NOMO-1 treated with dmso at 0.1 percent for 144 hours (cell line): ENCODE measurements around the gene SCO1.

Source experiments
- DNase-seq: peaks from one replicate; lab custom pipeline; 2025; ENCODE audit not compliant: unreplicated experiment; lab: John Stamatoyannopoulos, UW

The SCO1 gene

GRCh38 chr17:10657148-10657547 is 40.2 kb downstream of the SCO1 start, which contains the start of gene MYH3:
Gene MYH3, minus strand, starts transcription at chr17:10657309. Its CDS starts 2,245 bp downstream, at chr17:10655064.
- no peak for DNase-seq

- no peak for DNase-seq
Measured at GRCh38 chr17:10653987-10654386, 43.3 kb downstream of the SCO1 start.

DNA sequence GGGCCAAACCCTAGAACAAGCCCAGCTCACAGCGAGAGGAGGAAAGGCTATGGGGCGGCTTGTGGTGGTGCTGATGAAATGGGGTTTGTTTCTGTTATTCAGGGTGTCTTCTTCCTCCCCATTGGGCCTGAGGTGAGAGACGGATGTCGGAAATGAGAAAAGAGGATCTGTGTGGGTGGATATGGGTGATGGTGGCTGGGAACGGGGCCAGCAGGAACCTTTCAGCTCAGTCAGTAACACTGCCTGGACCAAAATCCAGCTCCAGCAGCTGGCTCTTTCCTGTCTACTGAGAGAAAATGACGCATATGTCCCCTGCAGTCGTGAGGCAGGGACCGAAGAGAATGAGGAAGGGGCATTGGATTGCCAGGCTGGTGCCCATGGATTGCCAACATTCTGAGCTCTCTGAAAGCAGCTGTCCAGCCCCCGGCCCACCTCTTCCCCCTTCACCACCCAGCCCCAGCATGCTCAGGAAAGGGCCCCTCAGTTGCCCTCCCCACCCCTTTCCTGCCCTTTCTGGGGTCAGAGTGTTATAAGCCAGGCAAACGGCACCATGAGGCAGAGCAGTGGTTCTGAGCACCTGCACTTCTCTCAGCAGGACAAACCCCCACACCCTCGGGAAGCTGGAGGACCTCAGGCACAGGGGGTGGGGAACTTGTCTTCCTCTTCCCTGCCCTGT is 44.2 kb downstream of the SCO1 start:
- DNase-seq: no peak

GRCh38 chr17:10651927-10652326 is 45.4 kb downstream of the SCO1 start:
- DNase-seq: no peak

GRCh38 chr17:10649602-10650001 is 47.7 kb downstream of the SCO1 start:
- DNase-seq: no peak

- DNase-seq: no peak
Measured at GRCh38 chr17:10648956-10649355, 48.4 kb downstream of the SCO1 start.

DNA sequence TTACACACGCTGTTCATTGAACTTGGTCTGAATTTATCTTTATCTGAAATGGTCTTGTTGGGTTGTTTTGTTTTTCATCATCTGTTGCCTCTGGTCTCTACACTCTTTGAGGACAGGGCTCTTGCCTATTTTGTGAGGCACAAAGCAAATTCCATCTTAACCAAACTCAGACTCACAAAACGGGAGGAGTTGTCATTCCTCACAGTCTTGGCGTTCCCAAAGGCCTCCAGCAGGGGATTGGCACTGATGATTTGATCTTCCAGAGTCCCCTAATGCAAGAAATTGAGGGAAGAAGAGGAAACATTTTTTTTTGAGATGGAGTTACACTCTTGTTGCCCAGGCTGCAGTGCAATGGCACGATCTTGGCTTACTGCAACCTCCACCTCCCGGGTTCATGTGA is 49.0 kb downstream of the SCO1 start:
- DNase-seq: no peak

DNA sequence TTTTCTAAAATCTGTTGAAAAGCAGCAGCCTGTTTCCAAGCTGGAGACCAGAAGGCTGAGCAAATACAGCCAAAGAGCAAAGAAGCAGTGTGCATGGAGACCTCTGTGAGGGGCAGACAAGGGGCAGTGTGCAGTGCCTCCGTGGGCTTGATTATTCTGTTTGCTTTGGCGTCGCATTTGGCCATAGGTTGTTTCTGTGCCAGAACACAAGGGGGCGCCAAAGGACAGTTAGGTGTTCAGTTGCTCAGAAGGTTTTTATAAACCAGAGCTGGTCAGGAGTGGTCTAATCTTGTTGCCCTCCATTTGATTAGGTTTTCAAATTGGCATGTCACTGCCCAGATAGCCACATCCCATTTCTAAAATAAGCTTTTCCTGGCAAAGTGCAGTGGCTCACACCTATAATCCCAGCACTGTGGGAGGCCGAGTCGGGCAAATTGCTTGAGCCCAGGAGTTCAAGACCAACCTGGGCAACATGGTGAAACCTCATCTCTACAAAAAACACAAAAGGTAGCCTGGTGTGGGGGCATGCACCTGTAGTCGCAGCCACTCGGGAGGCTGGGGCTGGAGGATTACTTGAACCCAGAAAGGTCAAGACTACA is 50.8 kb downstream of the SCO1 start:
- no peak for DNase-seq

DNA sequence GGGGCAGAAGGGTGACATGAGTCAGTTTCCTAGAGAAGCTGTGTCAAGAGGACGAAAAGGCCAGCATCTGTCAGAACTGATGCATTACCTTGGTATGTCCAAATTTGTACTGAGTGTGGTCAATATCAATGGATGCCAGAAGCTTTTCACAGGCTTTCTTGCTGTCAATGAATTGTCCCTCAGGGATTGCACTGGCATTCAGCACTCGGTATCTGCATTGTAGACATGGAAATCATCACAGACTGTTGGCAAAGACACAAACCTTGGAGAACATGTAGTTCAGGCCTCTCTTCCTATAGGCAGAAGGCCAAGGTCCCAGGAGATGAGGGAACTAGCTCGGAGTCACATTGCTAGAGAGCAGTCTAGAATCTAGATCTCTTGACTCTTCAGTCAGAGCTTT is 56.9 kb downstream of the SCO1 start:
- no peak for DNase-seq

- no peak for DNase-seq
Measured at GRCh38 chr17:10638151-10638550, 59.2 kb downstream of the SCO1 start.

- no peak for DNase-seq
Measured at GRCh38 chr17:10635290-10635689, 62.0 kb downstream of the SCO1 start.

DNA sequence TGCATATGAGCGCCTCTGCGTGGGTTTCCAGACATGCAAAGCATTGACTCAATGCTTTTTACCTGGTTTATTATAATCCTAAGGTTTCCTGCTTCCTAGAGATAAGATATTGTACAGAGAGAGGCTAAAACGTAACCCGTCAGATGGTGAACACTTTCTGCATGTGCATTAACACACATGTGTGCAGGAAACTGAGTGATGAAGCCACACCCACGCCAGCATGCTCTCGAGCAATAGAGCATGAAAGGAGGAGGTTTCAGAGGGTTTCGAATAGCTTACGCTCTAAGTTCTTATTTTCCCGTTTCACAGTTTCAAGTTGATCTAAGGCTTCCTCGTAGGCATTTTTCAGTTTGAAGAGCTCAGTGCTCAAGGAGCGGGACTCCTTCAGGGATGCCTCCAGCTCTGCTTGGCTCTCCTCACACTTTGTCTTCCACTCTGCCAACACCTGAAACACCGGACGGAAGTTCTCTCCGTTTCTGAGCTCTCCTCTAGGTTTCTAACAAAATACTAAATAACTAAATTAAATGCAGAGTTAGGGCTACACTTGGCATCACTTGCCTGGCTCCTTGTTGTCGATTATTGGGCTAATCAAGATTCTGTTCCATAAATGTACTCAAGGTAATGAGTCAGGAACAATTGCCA is 63.5 kb downstream of the SCO1 start:
- DNase-seq: no peak

GRCh38 chr17:10631701-10632100 is 65.6 kb downstream of the SCO1 start:
- DNase-seq: no peak

GRCh38 chr17:10631048-10631700 is 66.2 kb downstream of the SCO1 start:
- DNase-seq: no peak

GRCh38 chr17:10629706-10630105 is 67.6 kb downstream of the SCO1 start:
- DNase-seq: no peak

- DNase-seq: no peak
Measured at GRCh38 chr17:10628756-10629155, 68.6 kb downstream of the SCO1 start.

GRCh38 chr17:10626390-10626789 is 70.9 kb downstream of the SCO1 start:
- no peak for DNase-seq

- DNase-seq: no peak
Measured at GRCh38 chr17:10624969-10625368, 72.4 kb downstream of the SCO1 start.

DNA sequence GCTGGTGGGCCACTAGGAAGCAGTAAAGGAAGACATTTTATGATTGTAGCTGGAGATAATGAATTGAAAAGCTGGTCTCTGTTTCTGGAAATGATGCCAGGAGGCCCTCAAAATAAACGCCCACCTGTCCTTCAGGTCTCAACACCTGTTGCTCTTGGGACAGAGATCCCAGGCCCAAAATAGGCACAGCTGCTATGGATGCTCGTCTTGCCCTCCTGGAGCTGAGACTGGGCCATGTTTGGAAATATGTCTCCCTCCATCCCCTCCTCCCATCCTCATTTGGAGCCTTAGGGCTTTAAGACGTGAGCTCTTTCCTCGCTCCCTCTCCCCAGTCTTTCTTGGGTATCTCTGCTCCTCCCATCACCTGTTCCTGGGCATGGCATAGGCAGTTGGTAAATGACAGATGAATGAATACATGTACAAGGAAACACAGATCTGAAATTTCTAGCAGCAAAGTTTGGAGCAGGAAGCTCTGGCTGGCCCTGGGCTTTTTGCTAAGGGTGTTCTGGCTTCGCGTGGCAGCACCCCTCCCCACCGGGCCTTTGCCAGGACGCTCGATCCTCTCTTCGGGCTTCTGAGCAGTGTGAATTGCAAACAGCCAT is 73.5 kb downstream of the SCO1 start:
- DNase-seq: no peak

GRCh38 chr17:10622617-10623485 is 74.5 kb downstream of the SCO1 start:
- DNase-seq: no peak
